Esophagus muscularis mucosa (tissue), 4 donors: ENCODE results near the gene AMACR.

Source experiments
- EP300 ChIP-seq: sonication (generic); formaldehyde crosslinking; IDR thresholded peaks from one replicate; pipeline ENCODE4 v1.6.1; 2017; ENCODE audit warnings: antibody characterized with exemption
- POLR2A ChIP-seq: fragments of 450-650 bp; IDR thresholded peaks from one replicate; pipeline ENCODE4 v1.6.1; 2017; ENCODE audit warnings: antibody characterized with exemption, moderate library complexity, mild to moderate bottlenecking, low read depth
- POLR2AphosphoS5 ChIP-seq, 2 donors: sonication (generic); formaldehyde crosslinking; IDR thresholded peaks; one replicate each; pipeline ENCODE4 v1.6.1; 2017; ENCODE audit warnings: antibody characterized with exemption in 2 of 2
- TF ChIP-seq, protein P1 (sequence below), 3 experiments: fragments of 200-600 bp in 2 of 3; fragments of 450-650 bp in 1 of 3; sonication (generic) in 2 of 3; IDR thresholded peaks; one replicate each; pipeline ENCODE4 v1.5.1; 2017 to 2019; ENCODE audit warnings: antibody characterized with exemption in 3 of 3, mild to moderate bottlenecking in 2 of 3, moderate library complexity in 1 of 3

DNA sequence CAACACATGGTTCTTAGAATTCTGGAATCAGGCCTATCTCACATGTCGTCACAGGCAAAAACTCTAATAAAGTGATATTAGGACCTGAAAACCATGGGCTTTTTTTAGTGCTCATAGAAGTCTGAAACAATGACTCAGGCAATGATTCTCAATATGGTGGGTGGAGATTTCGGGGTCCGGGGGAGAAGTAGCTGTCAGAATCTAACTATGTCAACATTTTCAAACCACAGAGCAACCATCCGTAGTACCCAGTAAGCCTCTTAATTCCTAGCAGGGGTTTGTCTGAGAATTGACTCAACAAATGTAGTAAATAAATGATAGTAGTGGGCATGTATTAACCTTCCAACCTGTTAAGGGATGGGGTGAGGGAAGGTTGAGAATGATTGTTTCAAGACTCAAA lies 2.6 kb downstream of the AMACR start:
- TF ChIP-seq POLR2A, result no peak
- TF ChIP-seq, protein P1, sequence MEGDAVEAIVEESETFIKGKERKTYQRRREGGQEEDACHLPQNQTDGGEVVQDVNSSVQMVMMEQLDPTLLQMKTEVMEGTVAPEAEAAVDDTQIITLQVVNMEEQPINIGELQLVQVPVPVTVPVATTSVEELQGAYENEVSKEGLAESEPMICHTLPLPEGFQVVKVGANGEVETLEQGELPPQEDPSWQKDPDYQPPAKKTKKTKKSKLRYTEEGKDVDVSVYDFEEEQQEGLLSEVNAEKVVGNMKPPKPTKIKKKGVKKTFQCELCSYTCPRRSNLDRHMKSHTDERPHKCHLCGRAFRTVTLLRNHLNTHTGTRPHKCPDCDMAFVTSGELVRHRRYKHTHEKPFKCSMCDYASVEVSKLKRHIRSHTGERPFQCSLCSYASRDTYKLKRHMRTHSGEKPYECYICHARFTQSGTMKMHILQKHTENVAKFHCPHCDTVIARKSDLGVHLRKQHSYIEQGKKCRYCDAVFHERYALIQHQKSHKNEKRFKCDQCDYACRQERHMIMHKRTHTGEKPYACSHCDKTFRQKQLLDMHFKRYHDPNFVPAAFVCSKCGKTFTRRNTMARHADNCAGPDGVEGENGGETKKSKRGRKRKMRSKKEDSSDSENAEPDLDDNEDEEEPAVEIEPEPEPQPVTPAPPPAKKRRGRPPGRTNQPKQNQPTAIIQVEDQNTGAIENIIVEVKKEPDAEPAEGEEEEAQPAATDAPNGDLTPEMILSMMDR (IDR thresholded peaks at IDR 0.05), result no peak
- no peak for TF ChIP-seq EP300
- no peak for TF ChIP-seq POLR2AphosphoS5 (IDR thresholded peaks at IDR 0.05)
